Measurements from ENCODE around the gene IFIH1. TPM values are rescaled to one million over a fixed set of nuclear protein-coding genes. Genes with fewer than 3 reads are reported as not detected.

IFIH1 gene
- total and polyA plus RNA-seq, 2 of the 8 experiments (the other 6 are each of a cell fraction or from before 2014, with no cell fraction given) = 0.32 to 2.0 TPM

DNA sequence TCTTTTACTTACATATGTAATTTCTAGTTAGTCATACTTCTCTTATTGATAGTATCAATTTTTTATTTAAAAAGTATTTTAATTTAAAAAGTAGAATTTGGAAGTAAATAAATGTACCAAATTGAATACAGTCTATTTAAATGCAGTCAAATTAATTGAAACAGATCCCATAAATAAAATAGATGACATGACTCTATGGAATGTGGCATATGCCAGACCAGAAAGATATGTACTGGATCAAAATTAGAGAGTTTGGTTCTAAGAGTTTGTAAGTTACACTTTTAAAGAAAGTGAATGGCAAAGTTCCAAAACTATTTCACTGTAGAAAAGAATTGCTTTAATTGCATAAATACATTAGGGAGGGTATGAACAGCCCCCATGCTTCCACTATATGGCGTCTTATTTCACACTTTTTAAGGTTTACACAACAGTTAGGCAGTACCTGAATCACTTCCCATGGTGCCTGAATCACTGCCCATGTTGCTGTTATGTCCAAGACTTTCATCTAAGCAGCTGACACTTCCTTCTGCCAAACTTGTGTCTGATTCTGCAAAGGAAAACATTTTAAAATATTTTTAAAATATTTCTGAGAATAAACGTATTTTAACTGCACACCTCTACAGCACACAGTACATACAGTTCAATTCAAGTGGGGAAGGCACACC, 25.2 kb downstream of the IFIH1 start (continued):
- TF ChIP-seq, protein P1, sequence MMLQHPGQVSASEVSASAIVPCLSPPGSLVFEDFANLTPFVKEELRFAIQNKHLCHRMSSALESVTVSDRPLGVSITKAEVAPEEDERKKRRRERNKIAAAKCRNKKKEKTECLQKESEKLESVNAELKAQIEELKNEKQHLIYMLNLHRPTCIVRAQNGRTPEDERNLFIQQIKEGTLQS (IDR thresholded peaks at IDR 0.05; ENCODE audit: insufficient read depth, low read depth, low read length) = no peak

Data from H1 (cell line).